Measurements from ENCODE around the gene EPHB1.

GRCh38 chr3:134939978-134940377 is 144.9 kb downstream of the EPHB1 start:
- no peak for TF ChIP-seq POLR2A (IDR thresholded peaks at IDR 0.05)
- TF ChIP-seq, protein P1, sequence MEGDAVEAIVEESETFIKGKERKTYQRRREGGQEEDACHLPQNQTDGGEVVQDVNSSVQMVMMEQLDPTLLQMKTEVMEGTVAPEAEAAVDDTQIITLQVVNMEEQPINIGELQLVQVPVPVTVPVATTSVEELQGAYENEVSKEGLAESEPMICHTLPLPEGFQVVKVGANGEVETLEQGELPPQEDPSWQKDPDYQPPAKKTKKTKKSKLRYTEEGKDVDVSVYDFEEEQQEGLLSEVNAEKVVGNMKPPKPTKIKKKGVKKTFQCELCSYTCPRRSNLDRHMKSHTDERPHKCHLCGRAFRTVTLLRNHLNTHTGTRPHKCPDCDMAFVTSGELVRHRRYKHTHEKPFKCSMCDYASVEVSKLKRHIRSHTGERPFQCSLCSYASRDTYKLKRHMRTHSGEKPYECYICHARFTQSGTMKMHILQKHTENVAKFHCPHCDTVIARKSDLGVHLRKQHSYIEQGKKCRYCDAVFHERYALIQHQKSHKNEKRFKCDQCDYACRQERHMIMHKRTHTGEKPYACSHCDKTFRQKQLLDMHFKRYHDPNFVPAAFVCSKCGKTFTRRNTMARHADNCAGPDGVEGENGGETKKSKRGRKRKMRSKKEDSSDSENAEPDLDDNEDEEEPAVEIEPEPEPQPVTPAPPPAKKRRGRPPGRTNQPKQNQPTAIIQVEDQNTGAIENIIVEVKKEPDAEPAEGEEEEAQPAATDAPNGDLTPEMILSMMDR (IDR thresholded peaks at IDR 0.05): no peak

All from thyroid gland (tissue), 4 donors.